K562 (cell line): ENCODE data around the gene IFI27L1. TPM values are rescaled to one million over a fixed set of nuclear protein-coding genes. Genes with fewer than 3 reads are reported as not detected.

Experiments used
- MGA ChIP-seq: fragments of 450-650 bp; IDR thresholded peaks from 2 replicates; pipeline ENCODE4 v1.6.1; 2016; ENCODE audit warnings: mild to moderate bottlenecking, moderate library complexity
- SP2 ChIP-seq: IDR thresholded peaks from 2 replicates; pipeline ENCODE4 v1.6.1; 2011; ENCODE audit warnings: mild to moderate bottlenecking, low read depth, low read length, moderate library complexity; ENCODE audit not compliant: poor library complexity, severe bottlenecking; ENCODE audit errors: extremely low read depth
- ZNF408 ChIP-seq: fragments of 250-450 bp; sonication (Bioruptor Pico); IDR thresholded peaks from 2 replicates; pipeline ENCODE4 v1.4.0; 2020; ENCODE audit warnings: low read depth, mild to moderate bottlenecking, moderate library complexity
- polyA plus RNA-seq, 8 experiments: library from polyadenylated mRNA; depleted of rRNA in 4 of 8; stranded (reverse) in 5 of 8; unstranded in 3 of 8; fragments of >200 nt; fragmentation: Nextera tagmentation in 2 of 8; fragmentation: Illumina TruSeq in 1 of 8; extraction: Ambion mirVana in 2 of 8; extraction: Trizol in 1 of 8; gene quantifications; 2 replicates each; pipeline versions ENCODE4 v1.2.1 to v1.2.3, GENCODE V29; 2011 to 2014; ENCODE audit warnings: inconsistent platforms in 1 of 8, missing spikeins in 1 of 8
- total RNA-seq, 7 experiments: library from RNA; depleted of rRNA in 6 of 7; stranded (reverse); fragments of >200 nt in 6 of 7; fragmentation: Illumina TruSeq in 2 of 7; extraction: Trizol in 2 of 7; gene quantifications; 2 replicates each; pipeline versions ENCODE4 v1.2.1 to v1.2.3, GENCODE V29; 2011 to 2021; ENCODE audit warnings: low replicate concordance in 1 of 7
- TF ChIP-seq, protein P1 (sequence below): fragments of 250-450 bp; sonication (Bioruptor Pico); IDR thresholded peaks from 2 replicates; pipeline ENCODE4 v1.4.0; 2020

The IFI27L1 gene
- total and polyA plus RNA-seq, 9 of the 15 experiments (the other 6 are each of a cell fraction or from before 2014, with no cell fraction given): 14.5 to 28.0 (median 23.8) TPM

- TF ChIP-seq SP2 (no peak), MGA (no peak), ZNF408 (CRISPR knock-in tag) (no peak)
- TF ChIP-seq, protein P1, sequence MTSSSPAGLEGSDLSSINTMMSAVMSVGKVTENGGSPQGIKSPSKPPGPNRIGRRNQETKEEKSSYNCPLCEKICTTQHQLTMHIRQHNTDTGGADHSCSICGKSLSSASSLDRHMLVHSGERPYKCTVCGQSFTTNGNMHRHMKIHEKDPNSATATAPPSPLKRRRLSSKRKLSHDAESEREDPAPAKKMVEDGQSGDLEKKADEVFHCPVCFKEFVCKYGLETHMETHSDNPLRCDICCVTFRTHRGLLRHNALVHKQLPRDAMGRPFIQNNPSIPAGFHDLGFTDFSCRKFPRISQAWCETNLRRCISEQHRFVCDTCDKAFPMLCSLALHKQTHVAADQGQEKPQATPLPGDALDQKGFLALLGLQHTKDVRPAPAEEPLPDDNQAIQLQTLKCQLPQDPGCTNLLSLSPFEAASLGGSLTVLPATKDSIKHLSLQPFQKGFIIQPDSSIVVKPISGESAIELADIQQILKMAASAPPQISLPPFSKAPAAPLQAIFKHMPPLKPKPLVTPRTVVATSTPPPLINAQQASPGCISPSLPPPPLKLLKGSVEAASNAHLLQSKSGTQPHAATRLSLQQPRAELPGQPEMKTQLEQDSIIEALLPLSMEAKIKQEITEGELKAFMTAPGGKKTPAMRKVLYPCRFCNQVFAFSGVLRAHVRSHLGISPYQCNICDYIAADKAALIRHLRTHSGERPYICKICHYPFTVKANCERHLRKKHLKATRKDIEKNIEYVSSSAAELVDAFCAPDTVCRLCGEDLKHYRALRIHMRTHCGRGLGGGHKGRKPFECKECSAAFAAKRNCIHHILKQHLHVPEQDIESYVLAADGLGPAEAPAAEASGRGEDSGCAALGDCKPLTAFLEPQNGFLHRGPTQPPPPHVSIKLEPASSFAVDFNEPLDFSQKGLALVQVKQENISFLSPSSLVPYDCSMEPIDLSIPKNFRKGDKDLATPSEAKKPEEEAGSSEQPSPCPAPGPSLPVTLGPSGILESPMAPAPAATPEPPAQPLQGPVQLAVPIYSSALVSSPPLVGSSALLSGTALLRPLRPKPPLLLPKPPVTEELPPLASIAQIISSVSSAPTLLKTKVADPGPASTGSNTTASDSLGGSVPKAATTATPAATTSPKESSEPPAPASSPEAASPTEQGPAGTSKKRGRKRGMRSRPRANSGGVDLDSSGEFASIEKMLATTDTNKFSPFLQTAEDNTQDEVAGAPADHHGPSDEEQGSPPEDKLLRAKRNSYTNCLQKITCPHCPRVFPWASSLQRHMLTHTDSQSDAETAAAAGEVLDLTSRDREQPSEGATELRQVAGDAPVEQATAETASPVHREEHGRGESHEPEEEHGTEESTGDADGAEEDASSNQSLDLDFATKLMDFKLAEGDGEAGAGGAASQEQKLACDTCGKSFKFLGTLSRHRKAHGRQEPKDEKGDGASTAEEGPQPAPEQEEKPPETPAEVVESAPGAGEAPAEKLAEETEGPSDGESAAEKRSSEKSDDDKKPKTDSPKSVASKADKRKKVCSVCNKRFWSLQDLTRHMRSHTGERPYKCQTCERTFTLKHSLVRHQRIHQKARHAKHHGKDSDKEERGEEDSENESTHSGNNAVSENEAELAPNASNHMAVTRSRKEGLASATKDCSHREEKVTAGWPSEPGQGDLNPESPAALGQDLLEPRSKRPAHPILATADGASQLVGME (CRISPR knock-in tag): no peak
Measured at GRCh38 chr14:94117856-94118255, 36.7 kb downstream of the IFI27L1 start (continued).
